ENCODE data around the gene RENBP.

DNA sequence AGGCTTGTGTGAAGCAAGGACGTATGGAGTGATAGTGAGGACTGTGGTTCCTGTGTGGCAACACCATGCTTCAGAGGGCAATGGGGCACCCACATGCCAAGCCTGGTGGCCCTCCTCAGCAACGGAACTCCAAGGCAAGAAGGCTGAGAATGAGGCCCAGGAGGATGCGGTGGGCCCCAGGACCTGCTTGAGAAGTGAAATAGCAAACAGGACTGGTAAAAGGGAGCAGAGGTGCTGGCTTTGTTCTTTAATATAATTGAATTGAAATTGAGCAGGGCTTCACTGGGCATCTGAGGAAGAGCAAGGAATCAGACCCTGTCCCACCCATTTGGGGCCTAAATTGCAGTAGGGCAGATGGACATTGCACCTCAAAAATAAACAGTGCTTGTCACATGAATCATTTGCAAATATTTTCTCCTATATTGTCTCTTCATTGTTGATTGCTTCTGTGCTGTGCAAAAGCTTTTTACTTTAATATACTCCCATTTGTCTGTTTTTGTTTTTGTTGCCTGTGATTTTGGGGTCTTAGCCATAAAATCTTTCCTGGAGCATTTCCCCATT lies 30.4 kb upstream of the RENBP start:
- TF ChIP-seq, protein P1, sequence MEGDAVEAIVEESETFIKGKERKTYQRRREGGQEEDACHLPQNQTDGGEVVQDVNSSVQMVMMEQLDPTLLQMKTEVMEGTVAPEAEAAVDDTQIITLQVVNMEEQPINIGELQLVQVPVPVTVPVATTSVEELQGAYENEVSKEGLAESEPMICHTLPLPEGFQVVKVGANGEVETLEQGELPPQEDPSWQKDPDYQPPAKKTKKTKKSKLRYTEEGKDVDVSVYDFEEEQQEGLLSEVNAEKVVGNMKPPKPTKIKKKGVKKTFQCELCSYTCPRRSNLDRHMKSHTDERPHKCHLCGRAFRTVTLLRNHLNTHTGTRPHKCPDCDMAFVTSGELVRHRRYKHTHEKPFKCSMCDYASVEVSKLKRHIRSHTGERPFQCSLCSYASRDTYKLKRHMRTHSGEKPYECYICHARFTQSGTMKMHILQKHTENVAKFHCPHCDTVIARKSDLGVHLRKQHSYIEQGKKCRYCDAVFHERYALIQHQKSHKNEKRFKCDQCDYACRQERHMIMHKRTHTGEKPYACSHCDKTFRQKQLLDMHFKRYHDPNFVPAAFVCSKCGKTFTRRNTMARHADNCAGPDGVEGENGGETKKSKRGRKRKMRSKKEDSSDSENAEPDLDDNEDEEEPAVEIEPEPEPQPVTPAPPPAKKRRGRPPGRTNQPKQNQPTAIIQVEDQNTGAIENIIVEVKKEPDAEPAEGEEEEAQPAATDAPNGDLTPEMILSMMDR (IDR thresholded peaks at IDR 0.05): no peak
- no peak for TF ChIP-seq POLR2A (IDR thresholded peaks at IDR 0.05)
